Gastrocnemius medialis (tissue), 4 donors: Measurements from ENCODE around the gene LELP1.

ENCODE experiments used
- CTCF ChIP-seq, 5 experiments: fragments of 450-650 bp in 3 of 5; fragments of 200-600 bp in 2 of 5; sonication (generic) in 2 of 5; IDR thresholded peaks in 4 of 5; conservative IDR thresholded peaks in 1 of 5; 1 replicate in 4 of 5; 2 replicates in 1 of 5; pipeline ENCODE4 v1.5.1; 2016 to 2019; ENCODE audit warnings: antibody characterized with exemption in 5 of 5, mild to moderate bottlenecking in 3 of 5, moderate library complexity in 3 of 5
- POLR2A ChIP-seq, 2 donors: fragments of 450-650 bp; IDR thresholded peaks; one replicate each; pipeline ENCODE4 v1.6.1; 2017; ENCODE audit warnings: antibody characterized with exemption in 2 of 2, mild to moderate bottlenecking in 2 of 2, moderate library complexity in 2 of 2

- TF ChIP-seq CTCF (IDR thresholded peaks at IDR 0.05 in 4 of 5, conservative IDR thresholded peaks at IDR 0.05 in 1 of 5) (no peak), POLR2A (IDR thresholded peaks at IDR 0.05) (no peak)
Observed at GRCh38 chr1:153253076-153253475, 49.8 kb downstream of the LELP1 start.
